CD4-positive, alpha-beta T cell treated with Interleukin-10 for 1 hour (primary cell): ENCODE data around the gene S100PBP.

Source experiments
- DNase-seq: peaks from one replicate; pipeline ENCODE4 v3.0.0-alpha.2; 2020

S100PBP gene

GRCh38 chr1:32830092-32830852 is 12.8 kb downstream of the S100PBP start:
- DNase-seq: no peak

- no peak for DNase-seq
These were observed 14.4 kb downstream of the S100PBP start for GRCh38 chr1:32831878-32832277.

- DNase-seq: no peak
These were observed 31.1 kb downstream of the S100PBP start for GRCh38 chr1:32848354-32849063.

GRCh38 chr1:32855861-32856617 is 38.6 kb downstream of the S100PBP start:
- DNase-seq: no peak

- DNase-seq: no peak
These were observed 40.7 kb downstream of the S100PBP start for GRCh38 chr1:32858136-32858535.

GRCh38 chr1:32858791-32859190 is 41.3 kb downstream of the S100PBP start:
- no peak for DNase-seq

- no peak for DNase-seq
These were observed 42.5 kb downstream of the S100PBP start for GRCh38 chr1:32859915-32860314.

- DNase-seq: no peak
These were observed 43.1 kb downstream of the S100PBP start for GRCh38 chr1:32860566-32860965.

GRCh38 chr1:32861904-32862695 is 44.6 kb downstream of the S100PBP start:
- DNase-seq: no peak

GRCh38 chr1:32863218-32863880 is 45.9 kb downstream of the S100PBP start:
- DNase-seq: no peak

- DNase-seq: no peak
These were observed 46.4 kb downstream of the S100PBP start for GRCh38 chr1:32863881-32864245.

GRCh38 chr1:32864375-32865019 is 47.0 kb downstream of the S100PBP start:
- DNase-seq: no peak

GRCh38 chr1:32865639-32866405 is 48.4 kb downstream of the S100PBP start:
- DNase-seq: no peak

GRCh38 chr1:32867151-32867550 is 49.7 kb downstream of the S100PBP start:
- DNase-seq: no peak

- no peak for DNase-seq
These were observed 50.2 kb downstream of the S100PBP start for GRCh38 chr1:32867671-32868070.

GRCh38 chr1:32868085-32868484 is 50.6 kb downstream of the S100PBP start:
- no peak for DNase-seq

GRCh38 chr1:32868806-32869455 is 51.5 kb downstream of the S100PBP start:
- no peak for DNase-seq

- no peak for DNase-seq
These were observed 52.6 kb downstream of the S100PBP start for GRCh38 chr1:32869923-32870614.

- no peak for DNase-seq
These were observed 53.3 kb downstream of the S100PBP start, which contains the start of gene FNDC5 for GRCh38 chr1:32870615-32871363. Gene FNDC5, minus strand, starts transcription at chr1:32870912.
